Esophagus squamous epithelium (tissue), 4 donors: Measurements from ENCODE around the gene CTNND2.

ENCODE experiments used
- POLR2A ChIP-seq, 4 donors: fragments of 450-650 bp; IDR thresholded peaks; one replicate each; pipeline ENCODE4 v1.6.1; 2017; ENCODE audit warnings: antibody characterized with exemption in 4 of 4, mild to moderate bottlenecking in 4 of 4, moderate library complexity in 3 of 4
- TF ChIP-seq, protein P1 (sequence below), 6 experiments: fragments of 450-650 bp in 4 of 6; fragments of 200-600 bp in 2 of 6; sonication (generic) in 2 of 6; IDR thresholded peaks; one replicate each; pipeline ENCODE4 v1.5.1; 2016 to 2019; ENCODE audit warnings: antibody characterized with exemption in 6 of 6, mild to moderate bottlenecking in 4 of 6, moderate library complexity in 4 of 6

DNA sequence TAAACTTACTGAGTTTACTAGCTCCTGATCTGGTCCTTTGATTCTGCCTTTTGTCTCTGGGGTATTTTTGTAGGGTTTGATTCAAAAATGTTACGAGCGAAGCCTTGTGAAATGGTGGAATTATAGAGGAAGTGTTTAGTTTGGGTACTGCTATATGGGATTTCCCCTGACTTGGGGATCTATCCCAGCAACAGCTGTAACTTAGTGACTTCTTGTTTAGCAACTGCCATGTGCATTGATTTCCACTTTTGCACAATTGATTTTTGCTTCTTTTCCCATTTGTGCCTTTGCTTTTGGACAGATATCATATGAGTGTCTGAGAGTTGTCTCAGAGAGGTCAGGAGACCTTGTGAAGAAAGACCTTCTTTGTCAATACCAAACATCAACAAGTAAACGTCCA is 894.7 kb downstream of the CTNND2 start:
- no peak for TF ChIP-seq POLR2A (IDR thresholded peaks at IDR 0.05)
- TF ChIP-seq, protein P1, sequence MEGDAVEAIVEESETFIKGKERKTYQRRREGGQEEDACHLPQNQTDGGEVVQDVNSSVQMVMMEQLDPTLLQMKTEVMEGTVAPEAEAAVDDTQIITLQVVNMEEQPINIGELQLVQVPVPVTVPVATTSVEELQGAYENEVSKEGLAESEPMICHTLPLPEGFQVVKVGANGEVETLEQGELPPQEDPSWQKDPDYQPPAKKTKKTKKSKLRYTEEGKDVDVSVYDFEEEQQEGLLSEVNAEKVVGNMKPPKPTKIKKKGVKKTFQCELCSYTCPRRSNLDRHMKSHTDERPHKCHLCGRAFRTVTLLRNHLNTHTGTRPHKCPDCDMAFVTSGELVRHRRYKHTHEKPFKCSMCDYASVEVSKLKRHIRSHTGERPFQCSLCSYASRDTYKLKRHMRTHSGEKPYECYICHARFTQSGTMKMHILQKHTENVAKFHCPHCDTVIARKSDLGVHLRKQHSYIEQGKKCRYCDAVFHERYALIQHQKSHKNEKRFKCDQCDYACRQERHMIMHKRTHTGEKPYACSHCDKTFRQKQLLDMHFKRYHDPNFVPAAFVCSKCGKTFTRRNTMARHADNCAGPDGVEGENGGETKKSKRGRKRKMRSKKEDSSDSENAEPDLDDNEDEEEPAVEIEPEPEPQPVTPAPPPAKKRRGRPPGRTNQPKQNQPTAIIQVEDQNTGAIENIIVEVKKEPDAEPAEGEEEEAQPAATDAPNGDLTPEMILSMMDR (IDR thresholded peaks at IDR 0.05): no peak
